Esophagus squamous epithelium (tissue), 5 donors: Measurements from ENCODE around the gene FBLN5. TPM values are rescaled to one million over a fixed set of nuclear protein-coding genes. Genes with fewer than 3 reads are reported as not detected.

Experiments
- DNase-seq: peaks from one replicate; lab custom pipeline; 2025; lab: John Stamatoyannopoulos, UW
- H3K27ac ChIP-seq, 4 donors: fragments of 200-600 bp; sonication (generic); one replicate each; pipeline ENCODE4 v1.5.1; 2016 to 2019; ENCODE audit warnings: mild to moderate bottlenecking in 1 of 4
- H3K27me3 ChIP-seq, 4 donors: fragments of 200-600 bp; sonication (generic); 1 replicate in 3 of 4; 2 replicates in 1 of 4; pipeline versions ENCODE4 v1.5.1 to v1.6.0; 2017 to 2021; ENCODE audit warnings: antibody characterized with exemption in 1 of 4
- H3K36me3 ChIP-seq, 3 donors: fragments of 200-600 bp; sonication (generic); one replicate each; pipeline ENCODE4 v1.5.1; 2016 to 2019
- H3K4me1 ChIP-seq, 3 donors: fragments of 200-600 bp; sonication (generic); one replicate each; pipeline ENCODE4 v1.5.1; 2017 to 2019
- H3K4me3 ChIP-seq, 4 donors: fragments of 200-600 bp; sonication (generic); 1 replicate in 3 of 4; 2 replicates in 1 of 4; pipeline ENCODE4 v1.5.1; 2016 to 2019; ENCODE audit warnings: mild to moderate bottlenecking in 2 of 4, moderate library complexity in 1 of 4
- H3K9me3 ChIP-seq, 3 donors: fragments of 200-600 bp; sonication (generic); one replicate each; pipeline ENCODE4 v1.5.1; 2016 to 2019
- CTCF ChIP-seq, 6 experiments: fragments of 450-650 bp in 4 of 6; fragments of 200-600 bp in 2 of 6; sonication (generic) in 2 of 6; IDR thresholded peaks; one replicate each; pipeline ENCODE4 v1.5.1; 2016 to 2019; ENCODE audit warnings: antibody characterized with exemption in 6 of 6, mild to moderate bottlenecking in 4 of 6, moderate library complexity in 4 of 6
- POLR2A ChIP-seq, 4 donors: fragments of 450-650 bp; IDR thresholded peaks; one replicate each; pipeline ENCODE4 v1.6.1; 2017; ENCODE audit warnings: antibody characterized with exemption in 4 of 4, mild to moderate bottlenecking in 4 of 4, moderate library complexity in 3 of 4
- WGBS, 2 donors: methylation state at CpG; one replicate each; pipeline ENCODE4 v1.1.5; 2018; 5-methylcytosine and 5-hydroxymethylcytosine counted together
- intact Hi-C: fragments of 100-400 bp; cut with DNase I; formaldehyde crosslinking; loops from one replicate; pipeline ENCODE4 v1.15.0; 2022
- total RNA-seq, 4 donors: library from RNA; depleted of rRNA; stranded (reverse); fragments of >200 nt; gene quantifications; one replicate each; pipeline ENCODE4 v1.1.0, GENCODE V29; 2016
- donor health status: DM: yes; HTN: yes; CAD: no.

Gene FBLN5
- total RNA-seq, 4 donors from 2014 or later: 1.2 to 83.5 (median 8.0) TPM

GRCh38 chr14:91882369-91882768 lies 65.1 kb downstream of the FBLN5 start:
- no peak for TF ChIP-seq POLR2A (IDR thresholded peaks at IDR 0.05)
- TF ChIP-seq CTCF (IDR thresholded peaks at IDR 0.05): no peak
- H3K27ac ChIP-seq: peak overlapping the region in 3 of 4 donors; percentile 5 to 65 (median 50)
- no peak for DNase-seq
- no peaks in the 10 kb centered on the region for H3K9me3 ChIP-seq
- H3K27me3 ChIP-seq: no peaks in the 10 kb centered on the region
- peaks cover 0 to 19% (median 0%) of the 10 kb centered on the region in 3 donors for H3K4me1 ChIP-seq
- no peak overlapping the region for H3K4me3 ChIP-seq
- intact Hi-C loops: no loop called here
- WGBS, 2 donors: 89% methylated on average over 3 of the region's 5 CpGs; no CpG with 5 or more reads in 1 of the 2 donors
- peaks cover 0 to 5% (median 0%) of the 10 kb centered on the region in 3 donors for H3K36me3 ChIP-seq

- no peak for DNase-seq
- WGBS, 2 donors: 60 to 91% methylated on average over 4 to 6 of the region's 6 CpGs
- no peak overlapping the region for H3K27ac ChIP-seq
- H3K4me3 ChIP-seq: no peak overlapping the region
- no peaks in the 10 kb centered on the region for H3K27me3 ChIP-seq
- intact Hi-C loops: no loop called here
- peaks cover 3 to 16% (median 3%) of the 10 kb centered on the region in 3 donors for H3K4me1 ChIP-seq
- TF ChIP-seq CTCF (IDR thresholded peaks at IDR 0.05) (no peak), POLR2A (IDR thresholded peaks at IDR 0.05) (no peak)
- H3K36me3 ChIP-seq: peaks cover 0 to 10% (median 0%) of the 10 kb centered on the region in 3 donors
- H3K9me3 ChIP-seq: no peaks in the 10 kb centered on the region
These were observed 68.3 kb downstream of the FBLN5 start for GRCh38 chr14:91879196-91879595.

GRCh38 chr14:91878274-91878673 lies 69.2 kb downstream of the FBLN5 start:
- Histone ChIP-seq H3K27me3 (no peaks in the 10 kb centered on the region), H3K4me1 (peaks cover 7 to 22% (median 10%) of the 10 kb centered on the region in 3 donors), H3K9me3 (no peaks in the 10 kb centered on the region), H3K27ac (no peak overlapping the region), H3K36me3 (peaks cover 0 to 10% (median 0%) of the 10 kb centered on the region in 3 donors), H3K4me3 (no peak overlapping the region)
- no peak for DNase-seq
- WGBS, 2 donors: 92 to 94% methylated on average over 5 of the region's 5 CpGs
- intact Hi-C loops: no loop called here
- TF ChIP-seq POLR2A (IDR thresholded peaks at IDR 0.05) (no peak), CTCF (IDR thresholded peaks at IDR 0.05) (no peak)

GRCh38 chr14:91877376-91877915 lies 70.0 kb downstream of the FBLN5 start:
- Histone ChIP-seq H3K27ac (no peak overlapping the region), H3K36me3 (peaks cover 0 to 10% (median 0%) of the 10 kb centered on the region in 3 donors), H3K4me3 (no peak overlapping the region), H3K9me3 (no peaks in the 10 kb centered on the region), H3K4me1 (peaks cover 16 to 22% (median 18%) of the 10 kb centered on the region in 3 donors), H3K27me3 (no peaks in the 10 kb centered on the region)
- intact Hi-C loops: no loop called here
- 64 to 72% methylated on average over 4 to 11 of the region's 13 CpGs for WGBS, 2 donors
- TF ChIP-seq CTCF (IDR thresholded peaks at IDR 0.05) (no peak), POLR2A (IDR thresholded peaks at IDR 0.05) (no peak)
- DNase-seq: no peak

GRCh38 chr14:91876492-91876891 lies 71.0 kb downstream of the FBLN5 start:
- H3K36me3 ChIP-seq: peaks cover 0 to 10% (median 0%) of the 10 kb centered on the region in 3 donors
- 89 to 92% methylated on average over 5 to 6 of the region's 6 CpGs for WGBS, 2 donors
- intact Hi-C loops: no loop called here
- peaks cover 25 to 30% (median 28%) of the 10 kb centered on the region in 3 donors for H3K4me1 ChIP-seq
- H3K4me3 ChIP-seq: no peak overlapping the region
- no peak for DNase-seq
- H3K27ac ChIP-seq: no peak overlapping the region
- no peaks in the 10 kb centered on the region for H3K27me3 ChIP-seq
- TF ChIP-seq CTCF (IDR thresholded peaks at IDR 0.05): no peak
- TF ChIP-seq POLR2A (IDR thresholded peaks at IDR 0.05): no peak
- H3K9me3 ChIP-seq: no peaks in the 10 kb centered on the region
